Neural cell (in vitro differentiated cells): ENCODE data around the gene RNF8. TPM values are rescaled to one million over a fixed set of nuclear protein-coding genes. Genes with fewer than 3 reads are reported as not detected.

Experiments used
- H2AFZ ChIP-seq: fragments of 200-600, 300-800 bp; sonication (generic), shearing (Covaris generic); 2 replicates; pipeline ENCODE4 v1.6.0; 2014; ENCODE audit warnings: low read depth, mild to moderate bottlenecking, antibody characterized with exemption, low read length, moderate library complexity
- H3F3A ChIP-seq: fragments of 200-600 bp; shearing (Covaris generic); 2 replicates; pipeline ENCODE4 v1.6.1; 2016; ENCODE audit warnings: mild to moderate bottlenecking, moderate library complexity, mixed read lengths, antibody characterized with exemption, low read length; ENCODE audit not compliant: insufficient read depth, poor library complexity, severe bottlenecking
- H3K27ac ChIP-seq: fragments of 200-600, 300-800 bp; sonication (generic), shearing (Covaris generic); 2 replicates; pipeline ENCODE4 v1.5.1; 2014; ENCODE audit warnings: mild to moderate bottlenecking, low read length, moderate library complexity
- H3K27me3 ChIP-seq: fragments of 300-800, 200-600 bp; sonication (generic), shearing (Covaris generic); 2 replicates; pipeline ENCODE4 v1.6.0; 2014; ENCODE audit warnings: mild to moderate bottlenecking, low read depth, low read length, moderate library complexity; ENCODE audit not compliant: insufficient read depth
- H3K36me3 ChIP-seq: fragments of 300-800, 200-600 bp; sonication (generic), shearing (Covaris generic); 2 replicates; pipeline ENCODE4 v1.5.1; 2014; ENCODE audit warnings: mild to moderate bottlenecking, antibody characterized with exemption, low read length, moderate library complexity; ENCODE audit not compliant: insufficient read depth
- H3K4me2 ChIP-seq: fragments of 300-800, 200-600 bp; sonication (generic), shearing (Covaris generic); 2 replicates; pipeline ENCODE4 v1.6.0; 2014; ENCODE audit warnings: mild to moderate bottlenecking, low read length
- H3K4me3 ChIP-seq: fragments of 300-800, 200-600 bp; sonication (generic), shearing (Covaris generic); 2 replicates; pipeline ENCODE4 v1.5.1; 2014; ENCODE audit warnings: mild to moderate bottlenecking, low read length, moderate library complexity
- H3K79me2 ChIP-seq: fragments of 200-600 bp; shearing (Covaris generic); replicated peaks from 2 replicates; pipeline ENCODE4 v1.6.0; 2014; ENCODE audit warnings: mild to moderate bottlenecking, low read length, moderate library complexity; ENCODE audit not compliant: insufficient read depth
- H3K9ac ChIP-seq: fragments of 300-800, 200-600 bp; sonication (generic), shearing (Covaris generic); 2 replicates; pipeline ENCODE4 v1.6.1; 2016; ENCODE audit warnings: mild to moderate bottlenecking, low read length, mixed read lengths
- H3K9me2 ChIP-seq: fragments of 200-600 bp; shearing (Covaris generic); 2 replicates; pipeline ENCODE4 v1.6.1; 2016; ENCODE audit warnings: mild to moderate bottlenecking, low read length, mixed read lengths; ENCODE audit not compliant: insufficient read depth
- H3K9me3 ChIP-seq: fragments of 200-600, 300-800 bp; sonication (generic), shearing (Covaris generic); 2 replicates; pipeline ENCODE4 v1.6.1; 2016; ENCODE audit warnings: mild to moderate bottlenecking, mixed run types, low read length, moderate library complexity, mixed read lengths
- H4K20me1 ChIP-seq: fragments of 200-600 bp; shearing (Covaris generic); 2 replicates; pipeline ENCODE4 v1.6.1; 2016; ENCODE audit warnings: mild to moderate bottlenecking, mixed run types; ENCODE audit not compliant: insufficient read depth
- EP300 ChIP-seq: fragments of 450-650 bp; conservative IDR thresholded peaks from 2 replicates; pipeline ENCODE4 v1.6.1; 2014; ENCODE audit warnings: antibody characterized with exemption, mild to moderate bottlenecking, moderate library complexity; ENCODE audit not compliant: poor library complexity, severe bottlenecking
- EZH2 ChIP-seq: fragments of 200-600, 300-800 bp; shearing (Covaris generic), sonication (generic); IDR thresholded peaks from 2 replicates; pipeline ENCODE4 v1.6.1; 2014; ENCODE audit warnings: antibody characterized with exemption, low read length, borderline replicate concordance, mild to moderate bottlenecking; ENCODE audit not compliant: insufficient read depth, poor library complexity, severe bottlenecking
- MXI1 ChIP-seq: fragments of 450-650 bp; conservative IDR thresholded peaks from 2 replicates; pipeline ENCODE4 v1.6.1; 2014; ENCODE audit warnings: antibody characterized with exemption, mild to moderate bottlenecking; ENCODE audit not compliant: poor library complexity, severe bottlenecking
- POLR2AphosphoS5 ChIP-seq: IDR thresholded peaks from 2 replicates; pipeline ENCODE4 v1.6.1; 2012
- RAD21 ChIP-seq: fragments of 450-650 bp; conservative IDR thresholded peaks from 2 replicates; pipeline ENCODE4 v1.6.1; 2014; ENCODE audit warnings: antibody characterized with exemption, mild to moderate bottlenecking, moderate library complexity
- SMC3 ChIP-seq: fragments of 450-650 bp; conservative IDR thresholded peaks from 2 replicates; pipeline ENCODE4 v1.6.1; 2014; ENCODE audit warnings: antibody characterized with exemption, mild to moderate bottlenecking, moderate library complexity; ENCODE audit not compliant: poor library complexity
- TAF1 ChIP-seq: IDR thresholded peaks from 2 replicates; pipeline ENCODE4 v1.6.1; 2012; ENCODE audit warnings: low read depth
- polyA plus RNA-seq: library from polyadenylated mRNA; depleted of rRNA; stranded (reverse); fragments of >200 nt; gene quantifications from 2 replicates; pipeline ENCODE4 v1.2.3, GENCODE V29; 2014
- TF ChIP-seq, protein P1 (sequence below): IDR thresholded peaks from 2 replicates; pipeline ENCODE4 v1.6.1; 2012; ENCODE audit warnings: borderline replicate concordance
- TF ChIP-seq, protein P2 (sequence below): fragments of 450-650 bp; IDR thresholded peaks from 2 replicates; pipeline ENCODE4 v1.5.1; 2014; ENCODE audit warnings: antibody characterized with exemption, mild to moderate bottlenecking, moderate library complexity; ENCODE audit not compliant: poor library complexity, severe bottlenecking

The RNF8 gene
- polyA plus RNA-seq, 1 donor from 2014 or later = 54.0 TPM

DNA sequence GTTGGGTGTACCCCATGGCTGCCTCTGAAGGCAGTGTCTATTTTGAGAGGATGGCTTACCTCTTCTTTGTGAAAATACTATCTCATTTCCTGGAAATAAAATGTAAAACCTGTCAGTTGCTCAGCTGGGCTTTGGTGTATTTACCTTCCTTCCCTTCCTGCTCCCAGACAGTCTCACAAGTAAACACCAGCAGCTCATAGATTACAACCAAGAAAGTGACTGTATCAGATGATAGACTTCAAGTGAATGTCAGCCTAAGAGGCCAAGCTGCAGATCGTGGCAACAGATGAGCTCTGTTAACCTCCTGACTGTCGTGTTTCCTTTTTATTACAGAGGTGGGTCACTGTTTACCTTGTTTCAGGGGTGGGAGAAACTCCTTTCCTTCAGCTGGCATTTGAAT is 37.3 kb downstream of the RNF8 start:
- H3K27ac ChIP-seq = no peak overlapping the region
- no peak overlapping the region for H3K4me2 ChIP-seq
- no peaks in the 10 kb centered on the region for H3K9me3 ChIP-seq
- H3K4me3 ChIP-seq = no peak overlapping the region
- H2AFZ ChIP-seq = no peak overlapping the region
- no peaks in the 10 kb centered on the region for H3K9me2 ChIP-seq
- H3K79me2 ChIP-seq = no peaks in the 10 kb centered on the region
- H3K27me3 ChIP-seq = no peaks in the 10 kb centered on the region
- no peak overlapping the region for H3K9ac ChIP-seq
- no peaks in the 10 kb centered on the region for H4K20me1 ChIP-seq
- H3K36me3 ChIP-seq = peaks cover 7% of the 10 kb centered on the region
- H3F3A ChIP-seq = no peaks in the 10 kb centered on the region
- TF ChIP-seq SMC3 (no peak), TAF1 (no peak), POLR2AphosphoS5 (no peak), EZH2 (no peak), EP300 (no peak), MXI1 (no peak), RAD21 (no peak)
- TF ChIP-seq, protein P1, sequence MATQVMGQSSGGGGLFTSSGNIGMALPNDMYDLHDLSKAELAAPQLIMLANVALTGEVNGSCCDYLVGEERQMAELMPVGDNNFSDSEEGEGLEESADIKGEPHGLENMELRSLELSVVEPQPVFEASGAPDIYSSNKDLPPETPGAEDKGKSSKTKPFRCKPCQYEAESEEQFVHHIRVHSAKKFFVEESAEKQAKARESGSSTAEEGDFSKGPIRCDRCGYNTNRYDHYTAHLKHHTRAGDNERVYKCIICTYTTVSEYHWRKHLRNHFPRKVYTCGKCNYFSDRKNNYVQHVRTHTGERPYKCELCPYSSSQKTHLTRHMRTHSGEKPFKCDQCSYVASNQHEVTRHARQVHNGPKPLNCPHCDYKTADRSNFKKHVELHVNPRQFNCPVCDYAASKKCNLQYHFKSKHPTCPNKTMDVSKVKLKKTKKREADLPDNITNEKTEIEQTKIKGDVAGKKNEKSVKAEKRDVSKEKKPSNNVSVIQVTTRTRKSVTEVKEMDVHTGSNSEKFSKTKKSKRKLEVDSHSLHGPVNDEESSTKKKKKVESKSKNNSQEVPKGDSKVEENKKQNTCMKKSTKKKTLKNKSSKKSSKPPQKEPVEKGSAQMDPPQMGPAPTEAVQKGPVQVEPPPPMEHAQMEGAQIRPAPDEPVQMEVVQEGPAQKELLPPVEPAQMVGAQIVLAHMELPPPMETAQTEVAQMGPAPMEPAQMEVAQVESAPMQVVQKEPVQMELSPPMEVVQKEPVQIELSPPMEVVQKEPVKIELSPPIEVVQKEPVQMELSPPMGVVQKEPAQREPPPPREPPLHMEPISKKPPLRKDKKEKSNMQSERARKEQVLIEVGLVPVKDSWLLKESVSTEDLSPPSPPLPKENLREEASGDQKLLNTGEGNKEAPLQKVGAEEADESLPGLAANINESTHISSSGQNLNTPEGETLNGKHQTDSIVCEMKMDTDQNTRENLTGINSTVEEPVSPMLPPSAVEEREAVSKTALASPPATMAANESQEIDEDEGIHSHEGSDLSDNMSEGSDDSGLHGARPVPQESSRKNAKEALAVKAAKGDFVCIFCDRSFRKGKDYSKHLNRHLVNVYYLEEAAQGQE = no peak
- TF ChIP-seq, protein P2, sequence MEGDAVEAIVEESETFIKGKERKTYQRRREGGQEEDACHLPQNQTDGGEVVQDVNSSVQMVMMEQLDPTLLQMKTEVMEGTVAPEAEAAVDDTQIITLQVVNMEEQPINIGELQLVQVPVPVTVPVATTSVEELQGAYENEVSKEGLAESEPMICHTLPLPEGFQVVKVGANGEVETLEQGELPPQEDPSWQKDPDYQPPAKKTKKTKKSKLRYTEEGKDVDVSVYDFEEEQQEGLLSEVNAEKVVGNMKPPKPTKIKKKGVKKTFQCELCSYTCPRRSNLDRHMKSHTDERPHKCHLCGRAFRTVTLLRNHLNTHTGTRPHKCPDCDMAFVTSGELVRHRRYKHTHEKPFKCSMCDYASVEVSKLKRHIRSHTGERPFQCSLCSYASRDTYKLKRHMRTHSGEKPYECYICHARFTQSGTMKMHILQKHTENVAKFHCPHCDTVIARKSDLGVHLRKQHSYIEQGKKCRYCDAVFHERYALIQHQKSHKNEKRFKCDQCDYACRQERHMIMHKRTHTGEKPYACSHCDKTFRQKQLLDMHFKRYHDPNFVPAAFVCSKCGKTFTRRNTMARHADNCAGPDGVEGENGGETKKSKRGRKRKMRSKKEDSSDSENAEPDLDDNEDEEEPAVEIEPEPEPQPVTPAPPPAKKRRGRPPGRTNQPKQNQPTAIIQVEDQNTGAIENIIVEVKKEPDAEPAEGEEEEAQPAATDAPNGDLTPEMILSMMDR = no peak

DNA sequence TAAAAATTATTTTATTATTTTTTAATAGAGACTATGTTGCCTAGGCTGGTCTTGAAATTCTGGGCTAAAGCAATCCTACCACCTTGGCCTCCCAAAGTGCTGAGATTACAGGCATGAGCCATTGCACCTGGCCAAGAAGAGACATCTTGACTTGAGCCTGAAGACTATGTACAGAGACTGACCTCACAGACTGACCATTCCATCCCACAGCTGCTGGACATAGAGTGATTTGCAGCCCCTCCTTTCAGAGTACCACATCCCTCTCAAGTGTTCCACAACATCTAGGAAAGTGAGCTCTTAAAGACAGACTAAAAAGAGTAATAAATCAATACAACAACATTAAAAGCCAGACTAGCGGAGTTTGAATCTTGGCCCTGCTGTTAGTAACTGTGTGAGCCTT is 39.0 kb downstream of the RNF8 start:
- Histone ChIP-seq H2AFZ (no peak overlapping the region), H3K27ac (no peak overlapping the region), H3K79me2 (no peaks in the 10 kb centered on the region), H4K20me1 (no peaks in the 10 kb centered on the region), H3K9me2 (no peaks in the 10 kb centered on the region), H3K9ac (no peak overlapping the region), H3K4me2 (no peak overlapping the region), H3K27me3 (no peaks in the 10 kb centered on the region), H3K4me3 (no peak overlapping the region), H3K9me3 (no peaks in the 10 kb centered on the region), H3F3A (no peaks in the 10 kb centered on the region), H3K36me3 (no peaks in the 10 kb centered on the region)
- TF ChIP-seq EZH2 = no peak
- TF ChIP-seq RAD21 = no peak
- TF ChIP-seq, protein P1 = no peak
- TF ChIP-seq TAF1 = no peak
- no peak for TF ChIP-seq SMC3
- no peak for TF ChIP-seq POLR2AphosphoS5
- TF ChIP-seq EP300 = no peak
- TF ChIP-seq, protein P2 = no peak
- TF ChIP-seq MXI1 = no peak
